SK-N-SH (cell line): ENCODE data around the gene COL1A2. TPM values are rescaled to one million over a fixed set of nuclear protein-coding genes. Genes with fewer than 3 reads are reported as not detected.
A peak's percentile ranks its signal among the peaks of the same experiment; 100 is the strongest.

Experiments used
- CTCF ChIA-PET: fragments of 300-600, 350-600 bp; formaldehyde crosslinking; extraction: SDS; loops from one replicate; lab custom pipeline; 2021; lab: Yijun Ruan, JAX
- POLR2A ChIA-PET: fragments of 350-600 bp; sonication (Branson Sonifier 250); formaldehyde crosslinking; extraction: SDS; loops from one replicate; lab custom pipeline; 2020; ENCODE audit warnings: antibody characterized with exemption, inconsistent platforms; lab: Yijun Ruan, JAX
- DNase-seq: peaks from one replicate; pipeline ENCODE4 v3.0.0; 2012
- H2AFZ ChIP-seq: fragments of 200-600 bp; sonication (generic); 2 replicates; pipeline ENCODE4 v1.8.1; 2016; ENCODE audit warnings: antibody characterized with exemption, mild to moderate bottlenecking, low read depth
- H3F3A ChIP-seq: fragments of 200-600 bp; sonication (generic); replicated peaks from 2 replicates; pipeline ENCODE3; 2016; ENCODE audit warnings: antibody characterized with exemption, mild to moderate bottlenecking; ENCODE audit not compliant: insufficient read depth
- H3K27ac ChIP-seq, 2 experiments: fragments of 200-500 bp in 1 of 2; fragments of 200-600 bp in 1 of 2; sonication (Bioruptor generic) in 1 of 2; sonication (generic), shearing (Covaris generic) in 1 of 2; 2 replicates each; pipeline versions ENCODE4 v1.5.1 to v1.6.1; 2014 to 2016; ENCODE audit warnings: low read depth in 2 of 2, inconsistent platforms in 1 of 2, low read length in 1 of 2, mild to moderate bottlenecking in 1 of 2, mixed read lengths in 1 of 2
- H3K27me3 ChIP-seq: fragments of 200-600 bp; sonication (generic), shearing (Covaris generic); 2 replicates; pipeline ENCODE4 v1.6.1; 2016; ENCODE audit warnings: mixed run types; ENCODE audit not compliant: insufficient read depth
- H3K36me3 ChIP-seq, 2 experiments: fragments of 200-500 bp in 1 of 2; fragments of 200-600 bp in 1 of 2; sonication (Bioruptor generic) in 1 of 2; sonication (generic) in 1 of 2; replicated peaks in 1 of 2; 2 replicates each; pipeline versions ENCODE3 to v1.5.1; 2014 to 2016; ENCODE audit warnings: low read length in 1 of 2, mild to moderate bottlenecking in 1 of 2; ENCODE audit not compliant: insufficient read depth in 2 of 2, control insufficient read depth in 1 of 2
- H3K4me1 ChIP-seq, 2 experiments: fragments of 200-500 bp in 1 of 2; fragments of 200-600 bp in 1 of 2; sonication (Bioruptor generic) in 1 of 2; sonication (generic), shearing (Covaris generic) in 1 of 2; 2 replicates each; pipeline versions ENCODE4 v1.5.1 to v1.6.1; 2014 to 2016; ENCODE audit warnings: low read depth in 1 of 2, low read length in 1 of 2, mixed run types in 1 of 2; ENCODE audit not compliant: insufficient read depth in 2 of 2, control insufficient read depth in 1 of 2
- H3K4me2 ChIP-seq: fragments of 200-600 bp; sonication (generic), shearing (Covaris generic); 2 replicates; pipeline ENCODE4 v1.6.1; 2017; ENCODE audit warnings: mixed run types
- H3K4me3 ChIP-seq, 2 experiments: fragments of 200-500 bp in 1 of 2; fragments of 200-600 bp in 1 of 2; sonication (Bioruptor generic) in 1 of 2; sonication (generic), shearing (Covaris generic) in 1 of 2; 2 replicates each; pipeline versions ENCODE4 v1.5.1 to v1.8.1; 2014 to 2016; ENCODE audit warnings: low read depth in 2 of 2, inconsistent platforms in 1 of 2, low read length in 1 of 2, mild to moderate bottlenecking in 1 of 2, mixed read lengths in 1 of 2, moderate library complexity in 1 of 2
- H3K79me2 ChIP-seq: fragments of 200-600 bp; sonication (generic); 2 replicates; pipeline ENCODE4 v1.8.1; 2017; ENCODE audit warnings: mild to moderate bottlenecking; ENCODE audit not compliant: insufficient read depth
- H3K9ac ChIP-seq: fragments of 200-600 bp; sonication (generic); 2 replicates; pipeline ENCODE4 v1.6.1; 2017; ENCODE audit warnings: mixed run types
- H3K9me2 ChIP-seq: fragments of 200-600 bp; sonication (generic); 2 replicates; pipeline ENCODE4 v1.6.1; 2017; ENCODE audit warnings: mixed run types
- H3K9me3 ChIP-seq: fragments of 200-600 bp; sonication (generic); 2 replicates; pipeline ENCODE4 v1.6.1; 2017; ENCODE audit warnings: mixed run types, mild to moderate bottlenecking, moderate library complexity
- H4K20me1 ChIP-seq: fragments of 200-600 bp; sonication (generic); 2 replicates; pipeline ENCODE4 v1.6.1; 2017; ENCODE audit warnings: mild to moderate bottlenecking, mixed run types; ENCODE audit not compliant: insufficient read depth
- EP300 ChIP-seq, 2 experiments: IDR thresholded peaks; 2 replicates each; pipeline versions ENCODE4 v1.4.0 to v1.6.1; 2012; ENCODE audit warnings: borderline replicate concordance in 1 of 2, low read depth in 1 of 2, low read length in 1 of 2
- EZH2phosphoT487 ChIP-seq: fragments of 200-600 bp; sonication (generic); IDR thresholded peaks from 2 replicates; pipeline ENCODE4 v1.6.1; 2017; ENCODE audit warnings: low read depth, mixed run types, mild to moderate bottlenecking, antibody characterized with exemption, moderate library complexity, borderline replicate concordance
- FOXJ3 ChIP-seq: sonication (generic); formaldehyde crosslinking; IDR thresholded peaks from 2 replicates; pipeline ENCODE4 v1.5.1; 2020; ENCODE audit warnings: mild to moderate bottlenecking, missing genetic modification reagents
- GATA2 ChIP-seq: sonication (generic); formaldehyde crosslinking; IDR thresholded peaks from 2 replicates; pipeline ENCODE4 v1.5.0; 2020; ENCODE audit warnings: mild to moderate bottlenecking, missing genetic modification reagents
- IRF3 ChIP-seq: fragments of 150-350 bp; IDR thresholded peaks from 2 replicates; pipeline ENCODE4 v1.6.1; 2016; ENCODE audit warnings: mild to moderate bottlenecking, low read depth, low read length
- MAX ChIP-seq: IDR thresholded peaks from 2 replicates; pipeline ENCODE4 v1.4.0; 2012; ENCODE audit warnings: low read depth
- MXI1 ChIP-seq: IDR thresholded peaks from 2 replicates; pipeline ENCODE4 v1.6.1; 2012; ENCODE audit warnings: mild to moderate bottlenecking, low read depth, low read length, improper control_type of control experiment
- PBX3 ChIP-seq: IDR thresholded peaks from 2 replicates; pipeline ENCODE4; 2012
- POLR2AphosphoS5 ChIP-seq: IDR thresholded peaks from 2 replicates; pipeline ENCODE4 v1.6.1; 2012; ENCODE audit warnings: low read depth, low read length
- RCOR1 ChIP-seq: fragments of 150-350 bp; IDR thresholded peaks from 2 replicates; pipeline ENCODE4 v1.6.1; 2017; ENCODE audit warnings: antibody characterized with exemption, low read length
- REST ChIP-seq: IDR thresholded peaks from 2 replicates; pipeline ENCODE4 v1.6.1; 2012; ENCODE audit warnings: mild to moderate bottlenecking, low read depth, low read length, moderate library complexity
- TEAD4 ChIP-seq: IDR thresholded peaks from 2 replicates; pipeline ENCODE4 v1.4.0; 2012; ENCODE audit warnings: mild to moderate bottlenecking, borderline replicate concordance; ENCODE audit not compliant: insufficient read depth
- USF1 ChIP-seq: IDR thresholded peaks from 2 replicates; pipeline ENCODE4 v1.4.0; 2012; ENCODE audit warnings: low read depth, borderline replicate concordance
- WGBS: methylation state at CpG from one replicate; pipeline ENCODE4 v1.1.6; 2017; ENCODE audit warnings: low lambda C conversion rate; 5-methylcytosine and 5-hydroxymethylcytosine counted together
- polyA plus RNA-seq, 3 experiments: library from polyadenylated mRNA; depleted of rRNA; stranded (reverse); fragments of >200 nt; gene quantifications; 2 replicates each; pipeline ENCODE4 v1.2.3, GENCODE V29; 2012

Gene COL1A2
- polyA plus RNA-seq, 1 of the 3 experiments (the other 2 are of a cell fraction): 11.4 TPM

GRCh38 chr7:94393246-94394108 lies 1.2 kb upstream of the COL1A2 start:
- H2AFZ ChIP-seq: no peak overlapping the region; the same call in 1 of the 2 replicates
- peak overlapping the region in 1 of 2 experiments; percentile 94; a peak in 3 of 4 replicates for H3K27ac ChIP-seq
- ChIA-PET POLR2A (no interaction called here), CTCF (interaction anchor here (2.2 to 3.3 kb wide), 3 partner anchors 18 to 101 kb away, joined by 6 to 67 read pairs (median 17); no protein-coding TSS in a partner anchor)
- no peak overlapping the region for H3K4me3 ChIP-seq
- H3K4me1 ChIP-seq: peaks cover 5 to 30% of the 10 kb centered on the region in 2 experiments
- no peaks in the 10 kb centered on the region; the same call in 1 of the 2 replicates for H3K9me3 ChIP-seq
- no peaks in the 10 kb centered on the region for H3K36me3 ChIP-seq
- no peaks in the 10 kb centered on the region for H3K27me3 ChIP-seq
- peak overlapping the region; percentile 74 for H3K9ac ChIP-seq
- DNase-seq: peak; percentile 26
- WGBS: 89% methylated on average over 24 of the region's 24 CpGs
- no peak for TF ChIP-seq MAX
- TF ChIP-seq EZH2phosphoT487: no peak
- TF ChIP-seq USF1: no peak
- no peak for TF ChIP-seq GATA2 (CRISPR knock-in tag)
- TF ChIP-seq FOXJ3 (CRISPR knock-in tag): no peak
- no peak for TF ChIP-seq REST
- no peak for TF ChIP-seq PBX3
- no peak for TF ChIP-seq TEAD4
- TF ChIP-seq IRF3: no peak
- TF ChIP-seq RCOR1: no peak
- TF ChIP-seq MXI1: no peak
- no peak for TF ChIP-seq POLR2AphosphoS5
- TF ChIP-seq EP300 (IDR thresholded peaks at IDR 0.05; ENCODE audit: borderline replicate concordance in 1 of 2, low read depth in 1 of 2, low read length in 1 of 2): no peak
- H3K4me2 ChIP-seq: peak overlapping the region; percentile 70; the same call in 1 of the 2 replicates
- peaks cover 32% of the 10 kb centered on the region for H3F3A ChIP-seq
- no peaks in the 10 kb centered on the region for H4K20me1 ChIP-seq
- H3K79me2 ChIP-seq: no peaks in the 10 kb centered on the region
- H3K9me2 ChIP-seq: no peaks in the 10 kb centered on the region
